Measurements from ENCODE around the gene TDG. TPM values are rescaled to one million over a fixed set of nuclear protein-coding genes. Genes with fewer than 3 reads are reported as not detected.

Gene TDG
- total RNA-seq, 1 experiment from 2014 or later, result 70.3 TPM

- H3K27ac Mint-ChIP-seq, result peak overlapping the region; percentile 98 to 100 (median 99)
- no peak overlapping the region for H3K23ac ChIP-seq (ENCODE audit: insufficient read length, low read depth, low read length)
- H2BK20ac ChIP-seq (ENCODE audit: low read depth, low read length, poor library complexity, severe bottlenecking), result no peak overlapping the region
- no peak overlapping the region for H3K18ac ChIP-seq (ENCODE audit: insufficient read length, low read depth, low read length)
- peak overlapping the region; percentile 51 for H3K27ac ChIP-seq (ENCODE audit: insufficient read length, low read depth, low read length)
- no peak overlapping the region for H3K56ac ChIP-seq (ENCODE audit: insufficient read length, low read depth, low read length)
- no peak overlapping the region for H3K14ac ChIP-seq (ENCODE audit: insufficient read depth, low read length)
- H2BK5ac ChIP-seq (ENCODE audit: insufficient read length, low read length), result no peak overlapping the region
- no peak for DNase-seq
- H3K79me1 ChIP-seq (ENCODE audit: insufficient read depth, low read depth, low read length, poor library complexity, severe bottlenecking), result peaks cover 4% of the 10 kb centered on the region
- peaks cover 25 to 27% of the 10 kb centered on the region in 2 experiments for H3K4me1 Mint-ChIP-seq
- no peaks in the 10 kb centered on the region; the same call in 1 of the 2 replicates for H3K4me1 ChIP-seq (ENCODE audit: insufficient read depth, low read length)
- peaks cover 15% of the 10 kb centered on the region for H3K23me2 ChIP-seq (ENCODE audit: insufficient read length, low read depth, low read length, poor library complexity, severe bottlenecking)
- no peak overlapping the region for H3K4ac ChIP-seq (ENCODE audit: low read depth, low read length)
- H2AK5ac ChIP-seq (ENCODE audit: insufficient read length, low read length), result no peak overlapping the region
- H3K4me3 Mint-ChIP-seq, result peak overlapping the region; percentile 80 to 91
- H3K79me2 ChIP-seq (ENCODE audit: insufficient read depth, low read length), result peaks cover 17% of the 10 kb centered on the region
- no peak overlapping the region for H2BK120ac ChIP-seq (ENCODE audit: low read depth, low read length, poor library complexity, severe bottlenecking)
- no peak overlapping the region for H4K8ac ChIP-seq (replicated peaks; ENCODE audit: insufficient read length, low read depth, low read length)
- no peak overlapping the region for H2BK12ac ChIP-seq (ENCODE audit: insufficient read length, low read depth, low read length)
- no peak overlapping the region for H4K5ac ChIP-seq (ENCODE audit: insufficient read length, low read depth, low read length)
- TF ChIP-seq CTCF (conservative IDR thresholded peaks at IDR 0.05), result no peak
- H3K9me3 Mint-ChIP-seq, result no peaks in the 10 kb centered on the region
- no CpG with 5 or more reads among the region's 12 CpGs for WGBS (ENCODE audit: extremely low coverage, insufficient read length, low lambda C conversion rate)
- no peak overlapping the region for H3T11ph ChIP-seq (ENCODE audit: low read length)
- H3K27me3 Mint-ChIP-seq (ENCODE audit: low read depth), result no peaks in the 10 kb centered on the region
- H4K20me1 ChIP-seq (ENCODE audit: control insufficient read depth, insufficient read depth, insufficient read length), result peaks cover 2% of the 10 kb centered on the region
- peak overlapping the region; percentile 87 for H3K9ac ChIP-seq (ENCODE audit: extremely low read depth, insufficient read length, low read length)
- no peak overlapping the region for H4K91ac ChIP-seq (ENCODE audit: insufficient read length, low read depth, low read length)
- no peaks in the 10 kb centered on the region for H3K9me3 ChIP-seq (ENCODE audit: control insufficient read depth, low read depth, low read length)
- H2AFZ ChIP-seq (ENCODE audit: low read length), result no peak overlapping the region
- peak overlapping the region; percentile 97 for H3K4me2 ChIP-seq (ENCODE audit: insufficient read depth, insufficient read length, low read length)
- no peak overlapping the region for H2BK15ac ChIP-seq (ENCODE audit: low read depth, low read length)
- H3K27me3 ChIP-seq (ENCODE audit: insufficient read depth, low read length), result no peaks in the 10 kb centered on the region
- H3K36me3 Mint-ChIP-seq (ENCODE audit: insufficient read depth in 1 of 3, low read depth in 3 of 3), result peaks cover 22 to 29% (median 24%) of the 10 kb centered on the region in 3 experiments
Measured at GRCh38 chr12:103928682-103929045, 37.0 kb upstream of the TDG start.

Data from H9 (cell line).